Measurements from ENCODE around the gene GLA. TPM values are rescaled to one million over a fixed set of nuclear protein-coding genes. Genes with fewer than 3 reads are reported as not detected.

The GLA gene
- total and polyA plus RNA-seq, 9 of the 15 experiments (the other 6 are each of a cell fraction or from before 2014, with no cell fraction given) = 41.7 to 146 (median 73.8) TPM

- TF ChIP-seq, protein P1, sequence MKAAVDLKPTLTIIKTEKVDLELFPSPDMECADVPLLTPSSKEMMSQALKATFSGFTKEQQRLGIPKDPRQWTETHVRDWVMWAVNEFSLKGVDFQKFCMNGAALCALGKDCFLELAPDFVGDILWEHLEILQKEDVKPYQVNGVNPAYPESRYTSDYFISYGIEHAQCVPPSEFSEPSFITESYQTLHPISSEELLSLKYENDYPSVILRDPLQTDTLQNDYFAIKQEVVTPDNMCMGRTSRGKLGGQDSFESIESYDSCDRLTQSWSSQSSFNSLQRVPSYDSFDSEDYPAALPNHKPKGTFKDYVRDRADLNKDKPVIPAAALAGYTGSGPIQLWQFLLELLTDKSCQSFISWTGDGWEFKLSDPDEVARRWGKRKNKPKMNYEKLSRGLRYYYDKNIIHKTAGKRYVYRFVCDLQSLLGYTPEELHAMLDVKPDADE (conservative IDR thresholded peaks at IDR 0.05; ENCODE audit: control insufficient read depth, low read depth, low read length) = no peak
These were observed 36.7 kb downstream of the GLA start (continued) for GRCh38 chrX:101370888-101371504.

GRCh38 chrX:101369687-101370086, 38.0 kb downstream of the GLA start:
- no peak overlapping the region for H3K27ac ChIP-seq (ENCODE audit: extremely low read depth, low read depth, low read length)
- no peak overlapping the region for H3K9ac ChIP-seq (ENCODE audit: insufficient read depth in 1 of 2, low read depth in 2 of 2, low read length in 2 of 2)
- H3K4me1 ChIP-seq (replicated peaks in 1 of 2; ENCODE audit: control insufficient read depth in 2 of 2, insufficient read depth in 2 of 2, low read length in 2 of 2) = no peaks in the 10 kb centered on the region
- intact Hi-C loops (cut with micrococcal nuclease) = no loop called here
- no peaks in the 10 kb centered on the region for H3K79me2 ChIP-seq (ENCODE audit: control insufficient read depth, insufficient read depth, low read length)
- no peak overlapping the region for H3K4me3 ChIP-seq
- CTCF ChIA-PET (ENCODE audit: low intra/inter-chr PET ratio) = no interaction called here
- no peaks in the 10 kb centered on the region for H3K27me3 ChIP-seq (ENCODE audit: control insufficient read depth in 2 of 2, insufficient read depth in 2 of 2, low read length in 2 of 2)
- H3K9me3 ChIP-seq (replicated peaks; ENCODE audit: control insufficient read depth, insufficient read depth, low read depth, low read length) = no peaks in the 10 kb centered on the region
- BruUV-seq (replicated peaks) = no TSS peak
- peaks cover 57% of the 10 kb centered on the region for H3K36me3 ChIP-seq (ENCODE audit: control insufficient read depth, insufficient read depth, low read length)
- H2AFZ ChIP-seq (ENCODE audit: low read depth, low read length) = no peak overlapping the region
- H3K4me2 ChIP-seq (ENCODE audit: insufficient read depth, low read length) = no peak overlapping the region
- FAIRE-seq (no peak), ATAC-seq (no peak), DNase-seq (ENCODE audit: extremely low read depth in 1 of 4, low spot score in 3 of 4) (no peak)
- peak; percentile 42; the same call in 1 of the 2 replicates for TF ChIP-seq ZNF512 (tag; IDR thresholded peaks at IDR 0.05)
- no peak for TF ChIP-seq HNRNPUL1 (IDR thresholded peaks at IDR 0.05; ENCODE audit: low read length)
- no peak for TF ChIP-seq BHLHE40 (IDR thresholded peaks at IDR 0.05; ENCODE audit: low read length)
- no peak for TF ChIP-seq ZNF79 (CRISPR knock-in tag; IDR thresholded peaks at IDR 0.05; ENCODE audit: low read depth)
- in situ Hi-C loops (cut with MboI) = no loop called here
- POLR2A ChIA-PET = no interaction called here
- 40% methylated on average over 1 of the region's 6 CpGs for WGBS (ENCODE audit: insufficient coverage, low coverage, missing lambda C conversion rate)
- H3K9me1 ChIP-seq (ENCODE audit: control insufficient read depth, insufficient read depth, low read length) = no peaks in the 10 kb centered on the region
- H4K20me1 ChIP-seq (replicated peaks; ENCODE audit: control insufficient read depth, insufficient read depth, low read length) = no peaks in the 10 kb centered on the region

Measured in K562 (cell line).